ENCODE results near the gene MDC1.
A peak's percentile ranks its signal among the peaks of the same experiment; 100 is the strongest.

Gene MDC1

GRCh38 chr6:30754631-30755030 lies 37.5 kb upstream of the MDC1 start:
- no CpG with 5 or more reads among the region's 3 CpGs for WGBS (ENCODE audit: extremely low coverage, insufficient coverage, insufficient read length)
- H3K4ac ChIP-seq (ENCODE audit: low read depth, low read length): no peak overlapping the region
- H4K12ac ChIP-seq (ENCODE audit: low read depth, low read length): no peak overlapping the region
- H4K8ac ChIP-seq (ENCODE audit: low read depth, low read length): no peak overlapping the region
- no peak overlapping the region for H3K4me2 ChIP-seq (ENCODE audit: low read length)
- H2BK12ac ChIP-seq (ENCODE audit: low read length): peak overlapping the region; percentile 87
- peak overlapping the region; percentile 55 for H2BK120ac ChIP-seq (ENCODE audit: insufficient read depth, low read length, poor library complexity)
- H2AK5ac ChIP-seq (ENCODE audit: low read length): no peak overlapping the region
- H3K36me3 ChIP-seq (ENCODE audit: control insufficient read depth in 1 of 2, insufficient read depth in 2 of 2, low read length in 2 of 2): no peaks in the 10 kb centered on the region
- H2BK5ac ChIP-seq (ENCODE audit: low read depth, low read length, poor library complexity): peak overlapping the region; percentile 30
- no peak overlapping the region for H3K27ac ChIP-seq (ENCODE audit: low read depth, low read length)
- no peak overlapping the region for H3K14ac ChIP-seq (ENCODE audit: low read length)
- H3K4me3 ChIP-seq (ENCODE audit: low read depth, low read length): no peak overlapping the region
- peak overlapping the region; percentile 90 for H4K91ac ChIP-seq (ENCODE audit: low read depth, low read length)
- H3K23ac ChIP-seq (ENCODE audit: low read length): no peak overlapping the region
- H3K18ac ChIP-seq (ENCODE audit: low read length): no peak overlapping the region
- peaks cover 46% of the 10 kb centered on the region for H3K79me1 ChIP-seq (ENCODE audit: low read length)
- H3K9ac ChIP-seq (ENCODE audit: low read length): no peak overlapping the region
- H3K9me3 ChIP-seq (ENCODE audit: insufficient read depth, low read depth, low read length): no peaks in the 10 kb centered on the region
- H3K4me1 ChIP-seq (ENCODE audit: control insufficient read depth in 1 of 2, insufficient read depth in 2 of 2, low read length in 2 of 2): peaks cover 19 to 23% of the 10 kb centered on the region in 2 experiments
- H3K27me3 ChIP-seq (ENCODE audit: insufficient read depth, low read length): no peaks in the 10 kb centered on the region
- DNase-seq: no peak
- H3K79me2 ChIP-seq (ENCODE audit: control insufficient read depth, insufficient read depth, low read length, poor library complexity): peaks cover 7% of the 10 kb centered on the region
- no peak overlapping the region for H2AFZ ChIP-seq (ENCODE audit: insufficient read depth, low read length, poor library complexity)

DNA sequence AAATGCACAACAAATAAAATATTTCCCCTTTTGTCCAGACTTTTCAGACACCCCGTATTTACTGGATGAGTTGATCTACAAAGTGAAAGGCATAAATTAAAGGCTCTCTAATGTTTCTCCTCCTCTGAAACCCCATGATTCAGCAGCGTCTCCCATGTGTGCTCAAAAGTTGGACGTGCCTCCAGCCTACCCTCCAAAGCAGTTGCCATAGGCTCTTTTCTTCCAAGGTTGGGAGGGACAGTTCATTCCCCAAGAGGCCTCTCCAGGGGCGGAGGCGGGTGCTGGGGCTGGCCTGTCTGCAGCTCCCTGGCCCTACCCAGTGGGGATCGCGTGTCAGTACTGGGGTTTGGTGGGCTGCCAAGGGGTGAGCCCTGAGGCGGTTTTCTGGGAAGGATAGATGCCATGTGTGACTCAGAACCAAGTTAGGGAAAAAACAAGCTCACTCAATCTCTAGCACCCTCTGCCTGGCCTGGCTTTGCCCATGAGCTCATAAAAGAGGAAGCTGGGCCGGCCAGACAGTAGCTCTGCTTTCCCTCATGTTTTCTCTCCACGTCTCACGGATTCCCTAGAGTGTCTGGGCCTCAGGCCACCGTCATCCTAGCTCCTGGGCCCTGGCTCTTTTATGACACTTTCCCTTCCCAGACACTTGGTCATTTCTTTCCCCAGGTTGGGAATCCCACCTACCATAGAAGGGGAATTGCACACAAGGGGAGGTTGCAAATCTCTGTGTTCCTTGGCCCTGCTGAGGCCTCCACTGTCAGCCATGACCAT lies 35.3 kb upstream of the MDC1 start:
- no peak overlapping the region for H3K9ac ChIP-seq (ENCODE audit: low read length)
- peak overlapping the region; percentile 43 for H2AFZ ChIP-seq (ENCODE audit: insufficient read depth, low read length, poor library complexity)
- H3K79me1 ChIP-seq (ENCODE audit: low read length): peaks cover 45% of the 10 kb centered on the region
- H2BK120ac ChIP-seq (ENCODE audit: insufficient read depth, low read length, poor library complexity): peak overlapping the region; percentile 94
- peak overlapping the region; percentile 98 for H2BK5ac ChIP-seq (ENCODE audit: low read depth, low read length, poor library complexity)
- peak overlapping the region; percentile 61 for H3K4ac ChIP-seq (ENCODE audit: low read depth, low read length)
- H3K4me2 ChIP-seq (ENCODE audit: low read length): no peak overlapping the region
- no CpG with 5 or more reads among the region's 12 CpGs for WGBS (ENCODE audit: extremely low coverage, insufficient coverage, insufficient read length)
- H3K27me3 ChIP-seq (ENCODE audit: insufficient read depth, low read length): no peaks in the 10 kb centered on the region
- peaks cover 2% of the 10 kb centered on the region for H3K79me2 ChIP-seq (ENCODE audit: control insufficient read depth, insufficient read depth, low read length, poor library complexity)
- H4K91ac ChIP-seq (ENCODE audit: low read depth, low read length): peak overlapping the region; percentile 96
- no peaks in the 10 kb centered on the region for H3K9me3 ChIP-seq (ENCODE audit: insufficient read depth, low read depth, low read length)
- H3K4me1 ChIP-seq (ENCODE audit: control insufficient read depth in 1 of 2, insufficient read depth in 2 of 2, low read length in 2 of 2): peaks cover 26 to 28% of the 10 kb centered on the region in 2 experiments
- peak overlapping the region; percentile 55 for H4K12ac ChIP-seq (ENCODE audit: low read depth, low read length)
- no peaks in the 10 kb centered on the region for H3K36me3 ChIP-seq (ENCODE audit: control insufficient read depth in 1 of 2, insufficient read depth in 2 of 2, low read length in 2 of 2)
- no peak overlapping the region for H3K23ac ChIP-seq (ENCODE audit: low read length)
- peak overlapping the region; percentile 71 for H3K18ac ChIP-seq (ENCODE audit: low read length)
- DNase-seq: peak; percentile 49 to 60
- H4K8ac ChIP-seq (ENCODE audit: low read depth, low read length): peak overlapping the region; percentile 85
- H2BK12ac ChIP-seq (ENCODE audit: low read length): peak overlapping the region; percentile 96
- peak overlapping the region; percentile 100 for H3K27ac ChIP-seq (ENCODE audit: low read depth, low read length)
- no peak overlapping the region for H3K4me3 ChIP-seq (ENCODE audit: low read depth, low read length)
- peak overlapping the region; percentile 94 for H3K14ac ChIP-seq (ENCODE audit: low read length)
- H2AK5ac ChIP-seq (ENCODE audit: low read length): peak overlapping the region; percentile 56

GRCh38 chr6:30750379-30750668 lies 33.2 kb upstream of the MDC1 start:
- Histone ChIP-seq H4K12ac (ENCODE audit: low read depth, low read length) (no peak overlapping the region), H2BK12ac (ENCODE audit: low read length) (peak overlapping the region; percentile 65), H3K4ac (ENCODE audit: low read depth, low read length) (no peak overlapping the region), H3K79me1 (ENCODE audit: low read length) (peaks cover 42% of the 10 kb centered on the region), H3K4me3 (ENCODE audit: low read depth, low read length) (no peak overlapping the region), H3K27ac (ENCODE audit: low read depth, low read length) (no peak overlapping the region), H3K23ac (ENCODE audit: low read length) (no peak overlapping the region), H3K14ac (ENCODE audit: low read length) (peak overlapping the region; percentile 24), H3K9ac (ENCODE audit: low read length) (no peak overlapping the region), H2AK5ac (ENCODE audit: low read length) (no peak overlapping the region), H3K4me1 (ENCODE audit: control insufficient read depth in 1 of 2, insufficient read depth in 2 of 2, low read length in 2 of 2) (peaks cover 28 to 29% of the 10 kb centered on the region in 2 experiments), H3K79me2 (ENCODE audit: control insufficient read depth, insufficient read depth, low read length, poor library complexity) (peaks cover 2% of the 10 kb centered on the region), H3K18ac (ENCODE audit: low read length) (no peak overlapping the region), H4K8ac (ENCODE audit: low read depth, low read length) (no peak overlapping the region), H3K27me3 (ENCODE audit: insufficient read depth, low read length) (no peaks in the 10 kb centered on the region), H3K4me2 (ENCODE audit: low read length) (no peak overlapping the region), H2BK5ac (ENCODE audit: low read depth, low read length, poor library complexity) (peak overlapping the region; percentile 52), H3K9me3 (ENCODE audit: insufficient read depth, low read depth, low read length) (no peaks in the 10 kb centered on the region), H4K91ac (ENCODE audit: low read depth, low read length) (peak overlapping the region; percentile 38), H3K36me3 (ENCODE audit: control insufficient read depth in 1 of 2, insufficient read depth in 2 of 2, low read length in 2 of 2) (no peaks in the 10 kb centered on the region), H2AFZ (ENCODE audit: insufficient read depth, low read length, poor library complexity) (no peak overlapping the region), H2BK120ac (ENCODE audit: insufficient read depth, low read length, poor library complexity) (no peak overlapping the region)
- DNase-seq: no peak

GRCh38 chr6:30749554-30750378 lies 32.7 kb upstream of the MDC1 start:
- H2BK120ac ChIP-seq (ENCODE audit: insufficient read depth, low read length, poor library complexity): peak overlapping the region; percentile 20
- H3K36me3 ChIP-seq (ENCODE audit: control insufficient read depth in 1 of 2, insufficient read depth in 2 of 2, low read length in 2 of 2): no peaks in the 10 kb centered on the region
- H3K9me3 ChIP-seq (ENCODE audit: insufficient read depth, low read depth, low read length): no peaks in the 10 kb centered on the region
- H3K4ac ChIP-seq (ENCODE audit: low read depth, low read length): no peak overlapping the region
- peaks cover 2% of the 10 kb centered on the region for H3K79me2 ChIP-seq (ENCODE audit: control insufficient read depth, insufficient read depth, low read length, poor library complexity)
- H3K9ac ChIP-seq (ENCODE audit: low read length): no peak overlapping the region
- H2BK12ac ChIP-seq (ENCODE audit: low read length): peak overlapping the region; percentile 97
- no peak overlapping the region for H3K27ac ChIP-seq (ENCODE audit: low read depth, low read length)
- WGBS (ENCODE audit: extremely low coverage, insufficient coverage, insufficient read length): no CpG with 5 or more reads among the region's 12 CpGs
- peaks cover 42% of the 10 kb centered on the region for H3K79me1 ChIP-seq (ENCODE audit: low read length)
- no peak overlapping the region for H4K12ac ChIP-seq (ENCODE audit: low read depth, low read length)
- no peak overlapping the region for H2AFZ ChIP-seq (ENCODE audit: insufficient read depth, low read length, poor library complexity)
- H4K8ac ChIP-seq (ENCODE audit: low read depth, low read length): peak overlapping the region; percentile 25
- DNase-seq: no peak
- H4K91ac ChIP-seq (ENCODE audit: low read depth, low read length): peak overlapping the region; percentile 71
- H3K18ac ChIP-seq (ENCODE audit: low read length): peak overlapping the region; percentile 31
- H3K4me1 ChIP-seq (ENCODE audit: control insufficient read depth in 1 of 2, insufficient read depth in 2 of 2, low read length in 2 of 2): peaks cover 29 to 32% of the 10 kb centered on the region in 2 experiments
- no peak overlapping the region for H3K23ac ChIP-seq (ENCODE audit: low read length)
- no peak overlapping the region for H3K4me2 ChIP-seq (ENCODE audit: low read length)
- H3K14ac ChIP-seq (ENCODE audit: low read length): peak overlapping the region; percentile 43
- H2BK5ac ChIP-seq (ENCODE audit: low read depth, low read length, poor library complexity): peak overlapping the region; percentile 29
- no peak overlapping the region for H3K4me3 ChIP-seq (ENCODE audit: low read depth, low read length)
- H3K27me3 ChIP-seq (ENCODE audit: insufficient read depth, low read length): no peaks in the 10 kb centered on the region
- peak overlapping the region; percentile 85 for H2AK5ac ChIP-seq (ENCODE audit: low read length)
